SIG-M5 treated with dmso at 0.1 percent for 504 hours (cell line): Measurements from ENCODE around the gene ABI3.
"Not testable (repeated sequence)": the region's sequence is repeated elsewhere in the genome, so short reads cannot be mapped to it uniquely, and the experiment has no call there.

Experiments used
- DNase-seq: peaks from one replicate; lab custom pipeline; 2025; ENCODE audit not compliant: unreplicated experiment; lab: John Stamatoyannopoulos, UW

Gene ABI3, protein sequence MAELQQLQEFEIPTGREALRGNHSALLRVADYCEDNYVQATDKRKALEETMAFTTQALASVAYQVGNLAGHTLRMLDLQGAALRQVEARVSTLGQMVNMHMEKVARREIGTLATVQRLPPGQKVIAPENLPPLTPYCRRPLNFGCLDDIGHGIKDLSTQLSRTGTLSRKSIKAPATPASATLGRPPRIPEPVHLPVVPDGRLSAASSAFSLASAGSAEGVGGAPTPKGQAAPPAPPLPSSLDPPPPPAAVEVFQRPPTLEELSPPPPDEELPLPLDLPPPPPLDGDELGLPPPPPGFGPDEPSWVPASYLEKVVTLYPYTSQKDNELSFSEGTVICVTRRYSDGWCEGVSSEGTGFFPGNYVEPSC

DNA sequence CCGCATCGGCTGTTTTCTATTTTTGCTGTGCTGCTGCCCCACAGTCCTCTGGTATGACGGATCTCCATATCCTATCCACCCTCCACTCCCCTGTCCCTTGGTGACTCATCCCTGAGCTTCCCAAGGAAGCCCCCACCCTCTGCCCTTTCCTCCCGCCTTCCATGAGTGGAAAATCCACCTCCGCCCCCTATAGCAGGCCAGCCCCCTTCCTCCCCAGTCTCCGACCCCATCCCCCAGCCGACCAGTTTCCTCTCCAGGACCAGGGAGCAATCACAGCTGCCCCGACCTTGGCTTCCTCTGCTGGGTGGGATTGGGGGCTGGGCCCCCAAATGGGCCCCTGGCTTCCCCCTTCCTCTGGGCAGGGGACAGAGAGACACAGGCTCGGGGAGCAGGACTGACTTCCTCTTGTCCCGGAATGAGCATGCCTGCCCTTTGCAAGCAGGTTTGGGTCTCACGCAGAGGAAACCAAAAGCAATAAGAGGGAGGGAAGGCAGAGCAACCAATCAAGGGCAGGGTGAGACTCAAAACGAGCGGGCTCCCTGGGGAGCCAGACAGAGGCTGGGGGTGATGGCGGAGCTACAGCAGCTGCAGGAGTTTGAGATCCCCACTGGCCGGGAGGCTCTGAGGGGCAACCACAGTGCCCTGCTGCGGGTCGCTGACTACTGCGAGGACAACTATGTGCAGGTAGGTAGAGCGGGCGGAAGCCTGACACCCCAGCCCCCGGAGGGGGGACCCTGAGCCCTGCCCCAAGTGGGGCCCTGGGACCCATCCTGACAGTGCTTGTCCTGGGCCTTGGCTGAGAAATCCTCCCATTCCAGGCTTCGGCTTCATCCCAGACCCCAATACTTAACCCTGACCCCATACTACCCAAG, at the start of gene ABI3, which contains the start of gene GNGT2:
Gene ABI3 (plus strand): TSS at position 550 of the 872 bp plus-strand sequence. CDS start 18 bp downstream, at position 568.
Gene GNGT2 (minus strand): TSS at position 417 of the 872 bp plus-strand sequence. CDS start 3,152 bp downstream, outside the sequence.
- DNase-seq, result peak; percentile 29

DNA sequence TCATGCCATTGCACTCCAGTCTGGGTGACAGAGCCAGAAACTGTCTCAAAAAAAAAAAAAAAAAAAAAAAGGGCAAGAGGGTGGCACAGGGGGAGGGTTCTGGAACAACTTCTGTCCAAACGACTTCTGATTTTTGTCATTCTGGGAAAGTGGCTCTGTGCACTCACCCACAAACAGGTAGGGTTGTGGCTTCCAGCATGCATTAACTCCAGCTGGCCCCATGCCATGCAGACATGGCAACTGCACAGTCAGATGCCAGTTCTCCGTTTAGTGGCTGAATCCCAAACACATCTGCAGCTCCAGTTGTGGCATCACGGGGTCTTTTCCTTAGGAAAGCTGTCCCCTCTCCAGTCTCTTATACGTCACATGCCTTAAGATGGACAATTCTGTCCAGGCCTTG, 47.6 kb upstream of the ABI3 start:
- no peak for DNase-seq

DNA sequence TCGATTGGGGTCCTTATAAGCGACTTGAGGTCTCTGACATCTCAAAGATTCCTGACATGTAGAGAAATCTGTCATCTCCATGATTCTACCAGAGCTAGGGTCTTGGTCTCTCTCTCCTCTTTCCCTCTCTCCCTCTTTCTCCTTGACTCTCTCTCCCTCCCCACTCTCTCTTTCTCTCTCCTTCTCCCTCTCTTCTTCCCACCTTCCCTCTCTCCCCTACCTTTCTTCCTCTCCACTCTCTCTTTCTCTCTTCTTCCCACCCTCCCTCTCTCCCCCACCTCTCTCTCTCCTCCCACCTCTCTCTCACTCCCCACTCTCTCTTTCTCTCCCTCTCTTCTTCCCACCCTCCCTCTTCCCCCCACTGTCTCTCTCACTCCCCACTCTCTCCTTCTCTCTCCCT, 45.4 kb upstream of the ABI3 start:
- DNase-seq, result no peak

DNA sequence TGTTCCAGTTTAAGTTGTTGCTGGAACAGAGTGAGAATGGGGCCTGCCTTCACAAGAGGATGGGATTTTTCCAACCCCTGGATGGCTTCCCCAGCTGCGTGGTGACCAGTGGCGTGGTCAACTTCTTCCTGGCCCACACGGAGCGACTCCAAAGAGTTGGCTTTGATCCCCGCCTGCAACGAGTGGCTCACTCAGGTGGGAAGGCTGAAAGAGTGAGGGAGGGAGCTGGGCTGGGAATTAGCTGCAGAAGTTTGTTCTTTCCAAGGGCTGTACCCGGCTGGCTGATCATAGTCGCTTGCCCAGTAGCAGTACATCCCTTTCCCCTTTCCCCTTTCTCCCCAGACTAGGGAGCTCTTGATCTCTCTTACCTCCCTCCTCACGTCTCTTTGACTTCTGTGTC, 41.8 kb upstream of the ABI3 start:
- no peak for DNase-seq

DNA sequence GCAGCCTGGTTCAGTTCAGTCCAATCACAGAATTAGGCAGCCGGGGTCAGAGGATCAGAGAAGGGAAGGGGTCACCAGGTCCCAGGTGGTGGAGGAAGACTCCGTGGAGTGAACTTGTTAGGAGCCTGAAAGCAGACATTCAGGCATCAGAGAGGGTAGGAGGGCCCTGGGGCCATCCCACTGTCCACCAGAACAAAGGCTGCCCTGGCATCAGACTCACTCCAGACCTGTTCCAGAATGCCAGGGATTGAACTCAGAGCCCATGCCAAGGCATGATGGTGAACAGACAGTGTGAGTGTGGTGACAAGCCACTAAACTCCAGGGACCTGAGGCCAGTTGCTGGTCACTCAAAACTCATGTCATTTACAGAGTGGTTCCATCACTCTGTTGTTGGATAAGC, 40.3 kb upstream of the ABI3 start:
- DNase-seq, result no peak

DNA sequence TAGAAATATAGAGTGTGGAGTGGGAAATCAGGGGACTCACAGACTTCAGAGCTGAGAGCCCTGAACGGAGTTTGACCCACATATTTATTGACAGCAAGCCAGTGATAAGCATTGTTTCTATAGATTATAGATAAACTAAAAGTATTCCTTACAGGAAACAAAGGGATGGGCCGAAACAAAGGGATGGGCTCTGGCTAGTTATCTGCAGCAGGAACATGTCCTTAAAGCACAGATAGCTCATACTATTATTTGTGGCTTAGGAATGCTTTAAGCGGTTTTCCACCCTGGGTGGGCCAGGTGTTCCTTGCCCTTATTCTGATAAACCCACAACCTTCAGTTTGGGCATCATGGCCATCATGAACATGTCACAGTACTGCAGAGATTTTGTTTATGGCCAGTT, 39.8 kb upstream of the ABI3 start:
- not testable (repeated sequence) for DNase-seq

DNA sequence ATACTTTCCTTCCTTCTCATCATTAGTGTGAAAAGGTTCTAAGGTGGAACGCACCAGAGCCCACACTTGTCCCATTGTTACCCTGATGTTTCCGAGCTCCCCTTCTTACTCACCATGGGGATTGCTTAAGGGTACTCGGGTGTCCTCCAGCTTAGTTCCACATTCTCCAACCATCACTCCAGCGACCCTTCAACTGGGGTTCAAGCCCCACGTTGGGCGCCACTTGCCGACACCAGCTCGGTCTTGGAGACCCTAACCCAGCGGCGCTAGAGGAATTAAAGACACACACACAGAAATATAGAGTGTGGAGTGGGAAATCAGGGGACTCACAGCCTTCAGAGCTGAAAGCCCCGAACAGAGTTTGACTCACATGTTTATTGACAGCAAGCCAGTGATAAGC, 34.5 kb upstream of the ABI3 start:
- not testable (repeated sequence) for DNase-seq

DNA sequence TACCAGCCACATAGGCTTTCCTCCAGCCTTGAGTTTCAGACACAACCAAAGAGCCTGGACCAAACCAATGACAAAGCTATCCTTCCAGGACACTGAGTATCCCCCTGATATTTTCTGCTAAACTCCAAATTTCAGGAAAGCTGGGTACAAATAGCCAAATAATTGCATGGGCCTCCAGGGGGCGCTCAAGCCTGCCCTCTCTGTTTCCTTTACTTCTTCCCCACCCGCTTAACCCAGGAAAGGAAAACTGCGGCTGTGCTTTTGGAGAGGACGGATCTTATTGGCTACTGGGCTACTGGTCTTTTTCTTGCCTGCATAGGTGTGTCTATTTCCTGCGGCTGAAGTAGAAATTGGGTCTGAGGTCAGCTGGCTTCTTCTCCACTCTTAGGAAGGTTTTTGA, 30.2 kb upstream of the ABI3 start:
- DNase-seq, result peak; percentile 36

DNA sequence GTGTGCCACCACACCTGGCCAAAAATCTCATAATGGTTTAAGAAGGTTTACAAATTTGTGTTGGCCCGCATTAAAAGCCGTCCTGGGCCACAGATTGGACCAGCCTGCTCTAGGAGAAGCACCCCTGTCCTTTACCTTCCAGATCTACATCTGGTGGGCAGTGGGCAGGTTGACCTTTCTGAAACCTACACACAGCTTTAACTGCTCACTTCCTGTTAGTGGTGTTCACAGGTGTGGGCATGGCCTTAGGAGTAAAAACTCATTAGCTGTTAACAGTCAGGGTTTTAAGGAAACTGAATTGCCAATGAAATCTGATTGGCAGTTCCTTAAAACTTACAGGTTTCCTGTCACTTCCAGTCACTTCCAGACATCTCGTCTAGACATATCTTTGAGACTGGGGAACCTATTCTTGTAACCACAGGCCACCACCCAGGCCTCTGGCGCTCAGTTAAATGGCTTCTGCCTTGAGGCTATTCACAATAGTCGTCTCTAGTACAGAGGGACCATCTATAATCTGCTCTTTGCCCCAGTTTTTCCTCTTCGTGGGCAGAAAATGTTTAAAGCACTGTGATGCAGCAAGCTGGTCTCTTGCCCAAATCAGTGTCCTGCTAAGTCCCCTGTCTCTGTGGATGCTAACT, 29.4 kb upstream of the ABI3 start:
- no peak for DNase-seq

DNA sequence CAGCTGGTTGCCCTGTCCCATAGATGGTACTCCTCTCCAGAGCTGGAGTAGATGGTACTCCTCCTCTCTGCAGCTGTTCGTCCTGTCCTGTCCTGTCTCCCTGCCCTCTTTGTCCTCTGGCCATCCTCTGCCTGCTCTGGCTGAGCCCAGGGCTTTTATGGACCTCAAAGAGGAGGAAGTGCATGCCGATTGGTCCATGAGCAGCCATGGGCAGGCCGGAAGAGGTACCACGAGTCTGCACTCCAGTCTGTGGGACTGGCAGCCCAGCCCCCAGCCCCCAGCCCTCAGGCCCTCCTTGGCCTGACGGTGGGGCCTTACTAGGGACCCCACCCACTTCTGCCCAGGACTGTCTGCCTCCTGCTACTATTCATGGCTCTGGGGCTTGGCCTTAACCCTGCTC, 27.2 kb upstream of the ABI3 start:
- no peak for DNase-seq

DNA sequence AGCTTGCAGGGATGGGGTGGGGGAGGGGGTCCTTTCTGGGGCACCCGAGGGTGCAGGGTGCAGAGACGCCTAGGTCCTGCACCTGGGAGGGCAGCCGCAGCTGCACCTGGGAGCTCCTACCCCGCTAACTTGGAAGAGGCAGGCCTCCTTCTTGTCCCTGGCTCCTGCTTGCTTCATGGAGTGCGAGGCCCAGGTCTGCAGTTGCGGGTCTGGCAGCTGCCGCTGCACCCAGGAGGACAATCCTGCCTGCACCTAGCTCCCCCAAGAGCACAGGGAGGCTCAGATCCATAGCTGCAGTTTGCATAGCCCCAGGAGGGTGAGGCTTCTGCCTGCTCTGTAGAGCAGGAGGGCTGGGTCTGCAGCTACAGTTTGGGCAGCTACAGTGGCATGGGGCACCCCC, 26.7 kb upstream of the ABI3 start:
- no peak for DNase-seq

DNA sequence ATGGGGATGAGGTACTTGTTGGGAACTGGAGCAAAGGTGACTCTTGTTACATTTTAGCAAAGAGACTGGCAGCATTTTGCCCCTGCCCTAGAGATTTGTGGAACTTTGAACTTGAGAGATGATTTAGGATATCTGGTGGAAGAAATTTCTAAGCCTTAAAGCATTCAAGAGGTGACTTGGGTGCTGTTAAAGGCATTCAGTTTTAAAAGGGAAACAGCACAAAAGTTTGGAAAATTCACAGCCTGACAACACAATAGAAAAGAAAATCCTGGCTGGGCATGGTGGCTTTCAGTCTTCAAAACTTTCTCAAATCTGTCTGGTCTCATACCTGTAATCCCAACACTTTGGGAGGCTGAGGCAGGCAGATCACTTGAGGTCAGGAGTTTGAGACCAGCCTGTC, 26.0 kb upstream of the ABI3 start:
- DNase-seq, result not testable (repeated sequence)

DNA sequence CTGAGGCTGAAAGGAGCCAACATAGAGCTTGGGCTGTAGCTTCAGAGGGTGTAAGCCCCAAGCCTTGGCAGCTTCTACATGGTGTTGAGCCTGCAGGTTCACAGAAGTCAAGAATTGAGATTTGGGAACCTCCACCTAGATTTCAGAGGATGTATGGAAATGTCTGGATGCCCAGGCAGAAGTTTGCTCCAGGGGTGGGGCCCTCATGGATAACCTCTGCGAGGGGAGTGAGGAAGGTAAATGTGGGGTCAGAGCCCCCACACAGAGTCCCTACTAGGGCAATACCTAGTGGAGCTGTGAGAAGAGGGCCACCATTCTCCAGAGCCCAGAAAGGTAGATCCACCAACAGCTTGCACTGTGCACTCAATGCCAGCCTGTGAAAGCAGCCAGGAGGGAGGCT, 25.1 kb upstream of the ABI3 start:
- not testable (repeated sequence) for DNase-seq

DNA sequence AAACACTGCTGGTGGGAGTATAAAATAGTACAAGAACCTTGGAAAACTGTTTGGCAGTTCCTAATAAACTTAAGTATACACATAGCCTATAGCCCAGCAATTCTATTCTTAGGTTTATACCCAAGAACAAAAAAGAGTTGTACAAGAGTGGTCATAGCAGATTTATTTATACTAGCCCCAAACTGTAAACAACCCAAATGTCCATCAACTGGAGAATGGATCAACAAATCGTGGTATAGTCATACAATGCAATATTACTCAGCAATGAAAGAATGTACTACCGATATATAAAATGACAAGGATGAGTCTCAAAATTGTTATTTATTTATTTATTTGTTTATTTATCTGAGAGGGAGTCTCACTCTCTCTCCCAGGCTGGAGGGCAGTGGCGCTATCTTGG, 23.2 kb upstream of the ABI3 start:
- DNase-seq, result no peak

DNA sequence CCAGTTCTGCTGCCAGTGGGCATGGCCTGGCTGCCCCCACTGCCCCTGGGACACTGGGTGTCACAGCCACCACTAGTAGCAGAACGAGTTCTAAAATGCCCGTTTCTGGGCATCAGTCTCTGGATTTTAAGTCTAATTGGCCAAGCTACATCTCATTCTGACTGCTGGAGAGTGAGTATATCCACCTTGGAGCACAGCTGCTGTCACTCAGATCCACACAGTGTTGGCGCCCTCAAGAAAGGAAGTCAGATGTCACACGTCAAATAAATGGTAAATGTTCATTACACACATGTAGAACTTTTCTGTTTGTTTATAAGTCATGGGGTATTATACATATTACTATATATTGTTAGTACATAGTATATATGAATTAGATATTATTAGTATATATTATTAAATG, 19.6 kb upstream of the ABI3 start:
- DNase-seq, result no peak

DNA sequence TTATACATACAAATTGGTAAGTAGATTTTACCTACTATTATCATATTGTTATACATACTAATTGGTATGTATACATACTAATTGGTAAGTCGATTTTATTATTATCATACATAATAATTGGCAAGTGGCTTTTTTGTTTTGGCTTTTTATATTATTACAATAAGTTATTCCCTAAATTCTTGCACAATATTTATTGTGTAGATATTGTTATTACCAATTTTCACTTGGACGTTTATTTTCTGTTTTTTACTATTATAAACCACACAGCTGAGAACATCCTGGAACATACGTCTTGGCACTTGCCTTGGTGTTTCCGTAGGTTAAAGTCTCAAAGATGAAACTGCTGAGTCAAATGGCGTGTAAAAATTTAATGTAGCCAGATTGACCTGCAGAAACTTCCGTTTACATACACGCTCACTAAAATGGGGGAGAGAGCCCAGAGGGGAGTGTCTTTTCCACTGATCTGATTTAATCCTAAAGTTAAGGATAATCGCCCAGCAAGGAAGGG, 19.0 kb upstream of the ABI3 start:
- DNase-seq, result peak; percentile 86

DNA sequence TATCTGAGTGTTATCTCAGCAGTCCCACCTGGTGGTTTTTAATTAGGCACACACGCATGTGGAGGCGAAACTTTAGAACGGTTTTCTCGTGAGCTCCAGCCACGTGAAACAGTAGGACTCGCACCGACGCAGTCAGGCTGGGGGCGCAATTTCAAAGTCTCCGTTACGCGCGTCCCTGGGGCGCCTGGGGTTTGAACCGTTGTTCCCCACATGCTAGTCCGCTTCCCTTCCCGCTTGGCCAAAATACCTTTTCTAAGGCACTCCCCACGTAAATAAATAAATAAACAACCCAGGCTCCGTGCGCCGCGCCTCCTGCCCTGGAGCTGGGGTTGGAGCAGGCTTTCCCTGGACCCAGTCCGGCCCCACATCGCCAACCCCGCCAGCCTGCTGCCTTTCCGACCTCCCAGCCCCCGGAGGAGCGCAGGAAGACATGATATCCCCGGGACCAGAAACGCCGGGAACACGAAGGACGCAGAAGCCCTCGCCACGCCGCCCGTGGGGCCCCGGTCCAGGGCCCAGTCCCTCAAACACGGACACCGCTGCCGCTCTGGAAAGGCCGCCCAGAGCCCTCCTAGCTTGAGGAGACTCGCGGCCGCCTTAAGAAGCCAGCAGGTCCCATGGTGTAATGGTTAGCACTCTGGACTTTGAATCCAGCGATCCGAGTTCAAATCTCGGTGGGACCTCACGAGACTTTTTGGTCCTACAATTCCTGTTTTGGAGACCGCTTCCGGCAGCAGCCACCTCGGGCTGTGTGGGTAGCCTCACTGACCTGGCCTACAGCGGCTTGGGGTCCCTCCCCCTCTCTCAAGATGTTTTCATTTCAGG, 18.4 kb upstream of the ABI3 start:
- DNase-seq, result peak; percentile 88

DNA sequence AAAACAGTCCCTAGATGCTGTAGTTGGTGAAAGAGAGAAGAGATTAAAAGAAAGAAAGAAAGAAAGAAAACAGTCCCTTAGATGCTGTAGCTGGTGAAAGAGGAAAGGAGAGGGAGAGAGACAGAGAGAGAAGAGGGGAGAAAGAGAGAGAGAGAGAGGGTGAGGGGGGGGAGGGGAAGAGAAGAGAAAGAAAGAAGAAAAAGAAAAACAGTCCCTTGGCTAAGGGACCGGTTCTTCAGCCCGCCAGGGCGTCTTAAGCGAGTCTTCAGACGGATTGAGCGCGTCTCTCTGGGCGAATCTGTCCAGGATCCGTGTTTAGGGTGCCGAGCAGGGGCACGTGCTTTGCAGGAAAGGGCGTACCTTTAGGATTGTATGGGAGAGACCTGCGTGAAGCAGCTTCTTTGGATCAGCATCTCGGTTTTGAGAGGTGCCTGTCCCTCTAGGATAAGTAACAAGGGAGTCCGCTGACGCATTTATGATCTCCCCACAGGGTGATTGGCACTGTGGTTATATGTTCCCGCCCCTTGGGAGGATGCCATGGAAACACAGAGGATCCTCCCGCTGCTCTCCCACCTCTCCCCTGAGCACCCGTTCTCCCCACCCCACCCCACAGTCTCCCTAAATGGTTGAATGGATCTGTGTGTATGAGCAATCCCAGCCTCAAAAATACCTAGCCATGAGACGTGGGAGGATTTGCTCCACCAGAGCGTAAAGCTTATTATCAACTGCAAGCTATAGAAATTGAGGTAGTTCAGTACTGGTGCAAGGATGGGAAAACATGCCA, 16.8 kb upstream of the ABI3 start:
- DNase-seq, result peak; percentile 55

DNA sequence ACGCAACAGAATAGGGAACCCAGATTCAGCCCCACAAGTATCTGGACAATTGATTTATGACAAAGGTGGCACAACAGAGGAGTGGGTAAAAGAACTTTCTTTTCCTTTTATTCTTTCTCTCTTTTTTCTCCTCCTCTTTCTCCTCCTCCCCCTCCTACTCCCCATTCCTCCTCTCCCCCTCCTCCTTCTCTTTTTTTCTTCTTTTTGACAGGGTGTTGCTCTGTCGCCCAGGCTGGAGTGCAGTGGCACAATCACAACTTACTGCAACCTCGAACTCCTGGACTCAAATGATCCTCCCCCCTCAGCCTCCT, 16.3 kb upstream of the ABI3 start:
- no peak for DNase-seq

DNA sequence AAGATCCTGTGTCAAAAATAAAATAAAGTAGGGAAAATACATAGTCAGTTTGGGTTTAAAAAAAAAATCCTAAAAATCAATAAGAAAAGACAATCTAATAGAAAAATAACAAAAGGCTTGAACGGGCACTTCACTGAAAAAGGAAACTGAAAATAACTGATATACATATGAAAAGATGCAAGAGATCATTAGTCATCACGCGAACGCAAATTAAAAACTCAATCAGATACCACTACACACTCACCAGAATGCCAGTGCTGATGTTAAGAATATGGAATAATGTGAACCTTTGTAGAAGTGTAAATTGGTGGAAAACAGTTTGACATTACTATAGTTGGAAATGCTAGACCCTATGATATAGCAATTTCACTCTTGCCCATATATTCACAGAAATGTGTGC, 14.8 kb upstream of the ABI3 start:
- DNase-seq, result no peak
